K562 (cell line): ENCODE data around the gene RETREG1. TPM values are rescaled to one million over a fixed set of nuclear protein-coding genes. Genes with fewer than 3 reads are reported as not detected.

Experiments used
- CBX2 ChIP-seq: fragments of 200-600 bp; sonication (generic); IDR thresholded peaks from one replicate; pipeline ENCODE4 v1.6.1; 2012; ENCODE audit warnings: mild to moderate bottlenecking, low read length, inconsistent platforms; ENCODE audit not compliant: insufficient read depth, poor library complexity, severe bottlenecking
- CBX5 ChIP-seq: IDR thresholded peaks from 2 replicates; pipeline ENCODE4 v1.6.1; 2014; ENCODE audit warnings: low read depth, borderline replicate concordance
- HNRNPL ChIP-seq: fragments of 200-400 bp; formaldehyde crosslinking; IDR thresholded peaks from 2 replicates; pipeline ENCODE4 v1.6.1; 2017; ENCODE audit warnings: low read depth, mild to moderate bottlenecking, low read length
- MCM2 ChIP-seq: fragments of 450-650 bp; IDR thresholded peaks from 2 replicates; pipeline ENCODE4 v1.6.1; 2017; ENCODE audit warnings: low read depth, mild to moderate bottlenecking
- PURB ChIP-seq: sonication (generic); formaldehyde crosslinking; IDR thresholded peaks from 2 replicates; pipeline ENCODE4 v1.9.0; 2021; ENCODE audit warnings: low read depth, mild to moderate bottlenecking, missing genetic modification reagents
- RBM25 ChIP-seq: fragments of 200-400 bp; formaldehyde crosslinking; IDR thresholded peaks from 2 replicates; pipeline ENCODE4 v1.6.1; 2018; ENCODE audit warnings: low read length, low read depth, moderate library complexity; ENCODE audit not compliant: severe bottlenecking
- SMARCA5 ChIP-seq: fragments of 450-650 bp; IDR thresholded peaks from 2 replicates; pipeline ENCODE4 v1.6.1; 2016
- SREBF1 ChIP-seq: fragments of 150-350 bp; IDR thresholded peaks from 2 replicates; pipeline ENCODE4 v1.6.1; 2014; ENCODE audit warnings: antibody characterized with exemption, low read depth, low read length, borderline replicate concordance
- ZNF133 ChIP-seq: fragments of 250-450 bp; sonication (Bioruptor Pico); IDR thresholded peaks from 2 replicates; pipeline ENCODE4 v1.4.0; 2020; ENCODE audit warnings: mild to moderate bottlenecking
- ZNF263 ChIP-seq: sonication (generic); formaldehyde crosslinking; IDR thresholded peaks from 2 replicates; pipeline ENCODE4 v1.8.0; 2022; ENCODE audit warnings: mild to moderate bottlenecking, missing genetic modification reagents, borderline replicate concordance
- ZNF41 ChIP-seq: fragments of 250-450 bp; sonication (Bioruptor Pico); conservative IDR thresholded peaks from 2 replicates; pipeline ENCODE4 v1.4.0; 2020; ENCODE audit warnings: mild to moderate bottlenecking
- ZNF778 ChIP-seq: fragments of 450-650 bp; formaldehyde crosslinking; IDR thresholded peaks from 2 replicates; pipeline ENCODE4 v1.4.0; 2020; ENCODE audit warnings: mild to moderate bottlenecking, moderate library complexity
- polyA plus RNA-seq, 8 experiments: library from polyadenylated mRNA; depleted of rRNA in 4 of 8; stranded (reverse) in 5 of 8; unstranded in 3 of 8; fragments of >200 nt; fragmentation: Nextera tagmentation in 2 of 8; fragmentation: Illumina TruSeq in 1 of 8; extraction: Ambion mirVana in 2 of 8; extraction: Trizol in 1 of 8; gene quantifications; 2 replicates each; pipeline versions ENCODE4 v1.2.1 to v1.2.3, GENCODE V29; 2011 to 2014; ENCODE audit warnings: inconsistent platforms in 1 of 8, missing spikeins in 1 of 8
- total RNA-seq, 7 experiments: library from RNA; depleted of rRNA in 6 of 7; stranded (reverse); fragments of >200 nt in 6 of 7; fragmentation: Illumina TruSeq in 2 of 7; extraction: Trizol in 2 of 7; gene quantifications; 2 replicates each; pipeline versions ENCODE4 v1.2.1 to v1.2.3, GENCODE V29; 2011 to 2021; ENCODE audit warnings: low replicate concordance in 1 of 7
- TF ChIP-seq, protein P1 (sequence below), 2 experiments: fragments of 250-450 bp in 1 of 2; fragments of 450-650 bp in 1 of 2; sonication (Bioruptor Pico) in 1 of 2; IDR thresholded peaks; 2 replicates each; pipeline versions ENCODE4 v1.6.1 to v1.8.0; 2016 to 2021; ENCODE audit warnings: mild to moderate bottlenecking in 2 of 2, moderate library complexity in 2 of 2, missing compliant biosample characterization in 1 of 2, missing genetic modification characterization in 1 of 2
- TF ChIP-seq, protein P2 (sequence below): fragments of 450-650 bp; IDR thresholded peaks from 2 replicates; pipeline ENCODE4 v1.6.1; 2016; ENCODE audit warnings: low read depth
- TF ChIP-seq, protein P3 (sequence below): IDR thresholded peaks from 3 replicates; pipeline ENCODE4 v1.6.1; 2011; ENCODE audit warnings: borderline replicate concordance, mild to moderate bottlenecking; ENCODE audit not compliant: insufficient read length, insufficient read depth
- TF ChIP-seq, protein P4 (sequence below): sonication (generic); formaldehyde crosslinking; IDR thresholded peaks from 2 replicates; pipeline ENCODE4 v1.5.0; 2020; ENCODE audit warnings: missing genetic modification reagents

Gene RETREG1
- total and polyA plus RNA-seq, 9 of the 15 experiments (the other 6 are each of a cell fraction or from before 2014, with no cell fraction given) = 0.01 to 0.20 (median 0.08) TPM; not detected in 5

DNA sequence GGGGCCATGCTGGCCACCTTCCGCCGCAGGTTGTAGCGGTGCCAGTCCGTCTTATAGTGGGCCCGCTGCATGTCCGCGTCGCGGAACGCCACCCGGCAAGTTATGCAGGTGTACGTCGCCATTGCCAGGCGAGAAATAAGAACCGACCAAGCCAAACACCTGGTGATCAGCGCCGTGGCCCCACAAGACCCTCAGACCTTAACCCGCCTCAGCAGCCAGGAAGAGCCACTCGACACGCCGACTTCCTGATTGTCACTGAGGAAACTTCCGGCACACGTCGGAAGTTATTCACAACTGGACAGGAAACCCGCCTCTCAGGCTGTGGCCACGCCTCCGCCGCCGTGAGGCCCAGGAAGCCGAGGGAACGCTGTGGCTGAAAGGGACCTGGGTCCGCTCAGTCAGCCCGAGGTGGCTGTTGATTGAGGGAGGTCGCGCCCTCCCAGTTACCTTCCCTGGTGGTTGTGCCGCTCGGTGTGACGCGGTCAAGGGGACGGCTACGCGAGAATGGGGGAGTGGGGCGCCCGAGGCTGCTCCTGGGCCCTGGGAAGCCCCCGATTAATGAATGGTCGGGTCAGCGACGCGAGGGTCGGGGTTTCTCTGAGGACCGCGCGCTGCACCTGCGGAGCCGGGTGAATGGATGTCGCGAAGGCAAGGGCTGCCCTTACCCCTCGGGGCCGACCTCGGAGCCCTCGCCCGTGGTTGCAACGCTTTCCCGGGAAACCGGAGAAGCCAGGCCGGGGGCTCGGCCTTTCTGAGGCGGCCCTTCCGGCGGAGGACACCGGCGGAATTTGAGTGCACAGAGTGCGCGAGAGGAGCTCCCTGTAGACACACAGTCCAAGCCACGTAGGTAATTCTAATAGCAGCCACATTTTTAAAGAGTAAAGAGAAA lies 151.0 kb downstream of the RETREG1 start, which contains the start of gene ZNF622 (continued):
- TF ChIP-seq ZNF778 (CRISPR knock-in tag) (no peak), ZNF263 (CRISPR knock-in tag) (no peak), RBM25 (no peak), SREBF1 (no peak), ZNF41 (CRISPR knock-in tag) (no peak; the same call in 1 of the 2 replicates), MCM2 (no peak), ZNF133 (CRISPR knock-in tag) (no peak), CBX5 (peak; percentile 63; the same call in 1 of the 2 replicates), HNRNPL (no peak), CBX2 (no peak), SMARCA5 (no peak), PURB (no peak)
- TF ChIP-seq, protein P1, sequence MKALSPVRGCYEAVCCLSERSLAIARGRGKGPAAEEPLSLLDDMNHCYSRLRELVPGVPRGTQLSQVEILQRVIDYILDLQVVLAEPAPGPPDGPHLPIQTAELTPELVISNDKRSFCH (CRISPR knock-in tag; IDR thresholded peaks at IDR 0.05) = no peak
- TF ChIP-seq, protein P1 (tag; IDR thresholded peaks at IDR 0.05) = no peak
- TF ChIP-seq, protein P2, sequence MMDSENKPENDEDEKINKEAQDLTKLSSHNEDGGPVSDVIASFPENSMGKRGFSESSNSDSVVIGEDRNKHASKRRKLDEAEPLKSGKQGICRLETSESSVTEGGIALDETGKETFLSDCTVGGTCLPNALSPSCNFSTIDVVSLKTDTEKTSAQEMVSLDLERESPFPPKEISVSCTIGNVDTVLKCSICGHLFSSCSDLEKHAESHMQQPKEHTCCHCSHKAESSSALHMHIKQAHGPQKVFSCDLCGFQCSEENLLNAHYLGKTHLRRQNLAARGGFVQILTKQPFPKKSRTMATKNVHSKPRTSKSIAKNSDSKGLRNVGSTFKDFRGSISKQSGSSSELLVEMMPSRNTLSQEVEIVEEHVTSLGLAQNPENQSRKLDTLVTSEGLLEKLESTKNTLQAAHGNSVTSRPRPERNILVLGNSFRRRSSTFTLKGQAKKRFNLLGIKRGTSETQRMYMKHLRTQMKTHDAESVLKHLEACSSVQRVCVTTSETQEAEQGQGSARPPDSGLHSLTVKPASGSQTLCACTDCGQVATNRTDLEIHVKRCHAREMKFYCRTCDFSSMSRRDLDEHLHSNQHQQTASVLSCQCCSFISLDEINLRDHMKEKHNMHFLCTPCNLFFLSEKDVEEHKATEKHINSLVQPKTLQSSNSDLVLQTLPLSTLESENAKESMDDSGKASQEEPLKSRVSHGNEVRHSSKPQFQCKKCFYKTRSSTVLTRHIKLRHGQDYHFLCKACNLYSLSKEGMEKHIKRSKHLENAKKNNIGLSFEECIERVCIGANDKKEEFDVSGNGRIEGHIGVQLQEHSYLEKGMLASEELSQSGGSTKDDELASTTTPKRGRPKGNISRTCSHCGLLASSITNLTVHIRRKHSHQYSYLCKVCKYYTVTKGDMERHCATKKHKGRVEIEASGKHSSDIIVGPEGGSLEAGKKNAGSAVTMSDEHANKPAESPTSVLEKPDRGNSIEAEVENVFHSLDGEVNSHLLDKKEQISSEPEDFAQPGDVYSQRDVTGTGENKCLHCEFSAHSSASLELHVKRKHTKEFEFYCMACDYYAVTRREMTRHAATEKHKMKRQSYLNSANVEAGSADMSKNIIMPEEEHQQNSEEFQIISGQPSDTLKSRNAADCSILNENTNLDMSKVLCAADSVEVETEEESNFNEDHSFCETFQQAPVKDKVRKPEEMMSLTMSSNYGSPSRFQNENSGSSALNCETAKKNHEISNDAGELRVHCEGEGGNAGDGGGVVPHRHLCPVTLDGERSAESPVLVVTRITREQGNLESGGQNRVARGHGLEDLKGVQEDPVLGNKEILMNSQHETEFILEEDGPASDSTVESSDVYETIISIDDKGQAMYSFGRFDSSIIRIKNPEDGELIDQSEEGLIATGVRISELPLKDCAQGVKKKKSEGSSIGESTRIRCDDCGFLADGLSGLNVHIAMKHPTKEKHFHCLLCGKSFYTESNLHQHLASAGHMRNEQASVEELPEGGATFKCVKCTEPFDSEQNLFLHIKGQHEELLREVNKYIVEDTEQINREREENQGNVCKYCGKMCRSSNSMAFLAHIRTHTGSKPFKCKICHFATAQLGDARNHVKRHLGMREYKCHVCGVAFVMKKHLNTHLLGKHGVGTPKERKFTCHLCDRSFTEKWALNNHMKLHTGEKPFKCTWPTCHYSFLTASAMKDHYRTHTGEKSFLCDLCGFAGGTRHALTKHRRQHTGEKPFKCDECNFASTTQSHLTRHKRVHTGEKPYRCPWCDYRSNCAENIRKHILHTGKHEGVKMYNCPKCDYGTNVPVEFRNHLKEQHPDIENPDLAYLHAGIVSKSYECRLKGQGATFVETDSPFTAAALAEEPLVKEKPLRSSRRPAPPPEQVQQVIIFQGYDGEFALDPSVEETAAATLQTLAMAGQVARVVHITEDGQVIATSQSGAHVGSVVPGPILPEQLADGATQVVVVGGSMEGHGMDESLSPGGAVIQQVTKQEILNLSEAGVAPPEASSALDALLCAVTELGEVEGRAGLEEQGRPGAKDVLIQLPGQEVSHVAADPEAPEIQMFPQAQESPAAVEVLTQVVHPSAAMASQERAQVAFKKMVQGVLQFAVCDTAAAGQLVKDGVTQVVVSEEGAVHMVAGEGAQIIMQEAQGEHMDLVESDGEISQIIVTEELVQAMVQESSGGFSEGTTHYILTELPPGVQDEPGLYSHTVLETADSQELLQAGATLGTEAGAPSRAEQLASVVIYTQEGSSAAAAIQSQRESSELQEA = no peak
- TF ChIP-seq, protein P3, sequence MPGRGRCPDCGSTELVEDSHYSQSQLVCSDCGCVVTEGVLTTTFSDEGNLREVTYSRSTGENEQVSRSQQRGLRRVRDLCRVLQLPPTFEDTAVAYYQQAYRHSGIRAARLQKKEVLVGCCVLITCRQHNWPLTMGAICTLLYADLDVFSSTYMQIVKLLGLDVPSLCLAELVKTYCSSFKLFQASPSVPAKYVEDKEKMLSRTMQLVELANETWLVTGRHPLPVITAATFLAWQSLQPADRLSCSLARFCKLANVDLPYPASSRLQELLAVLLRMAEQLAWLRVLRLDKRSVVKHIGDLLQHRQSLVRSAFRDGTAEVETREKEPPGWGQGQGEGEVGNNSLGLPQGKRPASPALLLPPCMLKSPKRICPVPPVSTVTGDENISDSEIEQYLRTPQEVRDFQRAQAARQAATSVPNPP = no peak
- TF ChIP-seq, protein P4, sequence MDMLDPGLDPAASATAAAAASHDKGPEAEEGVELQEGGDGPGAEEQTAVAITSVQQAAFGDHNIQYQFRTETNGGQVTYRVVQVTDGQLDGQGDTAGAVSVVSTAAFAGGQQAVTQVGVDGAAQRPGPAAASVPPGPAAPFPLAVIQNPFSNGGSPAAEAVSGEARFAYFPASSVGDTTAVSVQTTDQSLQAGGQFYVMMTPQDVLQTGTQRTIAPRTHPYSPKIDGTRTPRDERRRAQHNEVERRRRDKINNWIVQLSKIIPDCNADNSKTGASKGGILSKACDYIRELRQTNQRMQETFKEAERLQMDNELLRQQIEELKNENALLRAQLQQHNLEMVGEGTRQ (CRISPR knock-in tag) = no peak
